A549 treated with GW870086 at 1 μM for 4 hours (cell line): ENCODE data around the gene MYOC. TPM values are rescaled to one million over a fixed set of nuclear protein-coding genes. Genes with fewer than 3 reads are reported as not detected.

Experiments
- total RNA-seq: library from RNA; stranded (reverse); fragments of 200-300 nt; extraction: Qiagen RNA extraction; gene quantifications from 5 replicates; pipeline ENCODE4 v1.2.3, GENCODE V29; 2022; ENCODE audit warnings: low read depth

The MYOC gene
- not detected in 5 replicates for total RNA-seq

GRCh38 chr1:171652234-171652822, at the start of gene MYOC:
TSS of gene MYOC (minus strand) at chr1:171652688. CDS start at chr1:171652611, 77 bp downstream.

GRCh38 chr1:171622152-171622462, 30.4 kb downstream of the MYOC start, which contains the start of gene MYOCOS:
TSS of gene MYOCOS (plus strand) at chr1:171622243. CDS start at chr1:171623884, 1,641 bp downstream.

Other genes starting within 250 kb of the MYOC start
- gene PRRC2C, start 167.2 kb downstream of the MYOC start, total RNA-seq: 55.4 to 77.9 TPM (median 74.1 TPM) in 5 replicates
- not detected in 5 replicates for gene MYOCOS, start 30.4 kb downstream of the MYOC start, total RNA-seq
- gene VAMP4, start 89.4 kb upstream of the MYOC start, total RNA-seq: 3.3 to 5.1 TPM (median 4.1 TPM) in 5 replicates
- 38.4 to 45.9 TPM (median 45.1 TPM) in 5 replicates for gene METTL13, start 129.0 kb upstream of the MYOC start, total RNA-seq
- gene DNM3, start 188.8 kb upstream of the MYOC start, total RNA-seq: 0.27 to 0.80 TPM (median 0.62 TPM) in 5 replicates